IPS-18a (cell line): ENCODE results near the gene SCAMP4.

Experiments used
- H3K27ac ChIP-seq: one replicate; pipeline ENCODE4 v1.5.1; 2013; ENCODE audit warnings: low read length
- H3K27me3 ChIP-seq: one replicate; pipeline ENCODE4 v1.6.1; 2013; ENCODE audit warnings: mild to moderate bottlenecking, low read length; ENCODE audit not compliant: control insufficient read depth, insufficient read depth
- H3K36me3 ChIP-seq: one replicate; pipeline ENCODE4 v1.6.1; 2013; ENCODE audit warnings: low read depth, low read length; ENCODE audit not compliant: control insufficient read depth
- H3K4me1 ChIP-seq: one replicate; pipeline ENCODE4 v1.6.1; 2013; ENCODE audit warnings: low read depth, low read length; ENCODE audit not compliant: control insufficient read depth
- H3K4me3 ChIP-seq: one replicate; pipeline ENCODE4 v1.5.1; 2013; ENCODE audit warnings: low read length
- H3K9ac ChIP-seq: one replicate; pipeline ENCODE4 v1.6.1; 2013; ENCODE audit warnings: mild to moderate bottlenecking, low read length, moderate library complexity
- H3K9me3 ChIP-seq: one replicate; pipeline ENCODE4 v1.6.1; 2013; ENCODE audit warnings: low read depth, low read length; ENCODE audit not compliant: control insufficient read depth

The SCAMP4 gene

DNA sequence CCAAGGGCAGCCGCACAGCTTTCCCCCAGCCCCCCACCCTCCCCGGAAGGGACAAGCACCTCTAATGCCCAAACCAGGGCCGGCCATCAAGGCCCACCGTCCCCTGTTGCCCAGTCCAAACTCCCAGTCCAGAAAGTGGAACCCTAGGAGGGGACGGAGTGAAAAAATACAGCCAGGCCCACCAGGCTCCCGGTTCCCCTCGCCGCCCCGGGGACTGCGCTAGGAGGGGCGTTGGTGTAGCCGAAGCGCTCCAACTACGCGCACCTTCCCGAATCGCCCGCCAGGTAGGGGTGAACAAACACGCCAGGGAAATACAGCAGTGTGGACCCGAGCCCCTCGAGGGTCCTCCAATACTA, 43.2 kb upstream of the SCAMP4 start:
- Histone ChIP-seq H3K27me3 (peaks cover 38% of the 10 kb centered on the region), H3K36me3 (no peaks in the 10 kb centered on the region), H3K27ac (no peak overlapping the region), H3K4me1 (peaks cover 31% of the 10 kb centered on the region), H3K9ac (peak overlapping the region; percentile 52), H3K9me3 (no peaks in the 10 kb centered on the region), H3K4me3 (peak overlapping the region; percentile 73)

DNA sequence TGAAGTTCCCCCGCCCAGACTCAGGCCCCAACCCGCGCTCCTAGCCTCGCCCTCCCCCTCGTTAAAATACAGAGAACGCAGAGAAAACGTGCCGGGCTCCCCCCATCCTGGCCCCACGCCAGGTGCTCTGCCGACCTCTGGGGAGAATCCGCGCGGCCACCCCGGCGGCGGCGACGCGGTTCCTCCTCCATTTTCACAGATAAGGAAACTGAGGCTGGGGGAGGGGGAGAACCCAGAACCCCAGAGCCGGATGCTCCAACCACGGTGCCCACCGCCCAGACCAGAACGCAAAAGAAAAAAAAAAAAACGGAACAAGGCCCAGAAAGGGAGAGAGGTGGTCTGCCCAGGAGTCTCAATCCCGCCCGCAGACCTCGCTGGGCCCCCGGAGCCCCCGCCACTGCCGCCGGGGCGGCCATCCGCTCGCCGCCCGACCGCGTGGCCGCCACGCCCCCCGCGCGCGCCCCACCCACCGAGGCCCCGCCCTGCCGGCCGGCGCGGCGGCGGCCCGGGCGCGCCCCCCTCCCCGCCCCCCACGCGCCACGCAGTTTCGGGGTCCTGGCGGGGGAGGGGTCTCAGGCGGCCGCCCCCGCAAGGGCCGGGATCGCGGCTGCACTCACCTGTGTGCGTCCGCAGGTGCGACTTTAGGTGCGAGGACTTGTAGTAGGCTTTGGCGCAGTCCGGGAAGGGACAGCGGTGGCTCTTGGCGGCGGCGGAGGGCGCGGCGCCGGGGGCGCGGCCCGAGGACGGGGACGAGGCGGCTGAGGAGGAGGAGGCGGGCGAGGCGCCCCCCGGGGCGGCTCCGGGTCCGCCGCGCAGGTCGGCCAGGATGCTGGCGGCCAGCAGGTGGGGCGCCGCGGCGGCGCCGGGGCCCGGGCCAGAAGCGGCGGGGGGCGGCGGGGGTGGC, 42.5 kb upstream of the SCAMP4 start:
- Histone ChIP-seq H3K4me3 (peak overlapping the region; percentile 73), H3K4me1 (peaks cover 31% of the 10 kb centered on the region), H3K27ac (no peak overlapping the region)

DNA sequence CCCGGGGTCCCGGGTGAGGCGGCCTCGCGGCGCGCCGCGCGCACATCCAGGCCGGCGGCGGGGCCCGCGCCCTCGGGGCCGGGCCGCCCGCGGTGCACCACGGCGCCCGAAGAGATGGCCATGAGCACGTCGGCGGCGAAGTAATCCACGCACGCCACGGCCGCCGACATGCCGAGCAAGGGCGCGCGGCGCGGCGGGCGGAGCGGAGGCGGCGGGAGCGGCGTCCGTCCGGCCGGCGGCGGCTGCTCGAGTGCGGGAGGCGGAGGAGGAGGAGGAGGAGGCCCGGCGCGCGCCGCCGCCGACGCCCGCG, 41.9 kb upstream of the SCAMP4 start, which contains the start of gene KLF16:
Gene KLF16 (minus strand): TSS at position 252 of the 310 bp plus-strand sequence. CDS start 82 bp downstream, at position 170.
- peak within 1 kb of the TSS; percentile 76 for H3K4me3 ChIP-seq
- peaks cover 25% of the 10 kb centered on the region for H3K4me1 ChIP-seq
- H3K27me3 ChIP-seq: peaks cover 38% of the 10 kb centered on the region
- H3K9ac ChIP-seq: peak within 1 kb of the TSS; percentile 98
- peak within 1 kb of the TSS; percentile 84 for H3K27ac ChIP-seq
- H3K9me3 ChIP-seq: no peaks in the 10 kb centered on the region
- H3K36me3 ChIP-seq: no peaks in the 10 kb centered on the region

More for the DNA sequence above, 42.5 kb upstream of the SCAMP4 start:
- H3K9ac ChIP-seq: peak overlapping the region; percentile 52
- no peaks in the 10 kb centered on the region for H3K36me3 ChIP-seq
- no peaks in the 10 kb centered on the region for H3K9me3 ChIP-seq
- peaks cover 38% of the 10 kb centered on the region for H3K27me3 ChIP-seq

DNA sequence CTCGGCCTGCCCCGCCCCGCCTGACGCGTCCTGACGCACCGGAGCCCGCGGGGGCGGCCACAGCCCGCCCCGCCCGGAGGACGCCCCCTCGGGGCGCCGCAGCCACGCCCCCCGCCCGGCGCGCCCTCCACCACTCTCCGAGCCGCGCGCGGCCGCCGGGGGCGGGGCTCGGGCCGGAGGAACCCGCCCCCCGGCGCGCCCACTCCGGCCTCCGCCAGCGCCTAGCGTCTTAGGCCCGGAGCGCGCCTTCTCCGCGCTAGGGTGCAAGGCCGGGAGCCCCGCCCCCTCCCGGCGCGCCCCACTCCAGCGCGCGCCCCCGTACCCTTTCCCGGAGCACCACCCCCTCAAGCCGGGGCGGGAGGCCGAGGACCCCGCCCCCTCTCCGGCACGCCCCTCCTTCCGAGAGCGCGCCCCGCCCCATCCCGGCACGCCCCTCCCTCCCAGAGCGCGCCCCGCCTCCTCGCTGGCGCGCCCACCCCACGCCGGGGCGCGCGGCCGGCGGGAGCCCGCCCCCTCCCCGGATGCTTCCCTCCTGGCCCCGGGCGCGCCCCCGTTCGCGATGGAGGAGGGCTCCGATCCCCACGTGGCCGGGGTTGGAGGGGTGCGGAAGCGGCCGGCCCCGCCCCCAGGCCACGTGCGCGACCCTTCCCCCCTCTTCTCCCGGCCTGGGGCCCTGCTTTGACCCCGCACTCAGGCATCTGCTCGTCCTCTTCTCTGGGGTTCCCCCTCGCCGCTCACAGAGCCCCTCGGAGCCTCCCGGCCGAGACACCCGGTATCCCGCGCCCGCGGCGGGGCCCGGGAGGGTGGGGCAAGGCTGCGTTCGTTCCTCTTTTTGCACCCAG, 41.3 kb upstream of the SCAMP4 start:
- H3K4me3 ChIP-seq: peak overlapping the region; percentile 76
- H3K4me1 ChIP-seq: peaks cover 22% of the 10 kb centered on the region
- peak overlapping the region; percentile 98 for H3K9ac ChIP-seq
- H3K9me3 ChIP-seq: no peaks in the 10 kb centered on the region
- H3K27ac ChIP-seq: peak overlapping the region; percentile 84
- peaks cover 33% of the 10 kb centered on the region for H3K27me3 ChIP-seq
- no peaks in the 10 kb centered on the region for H3K36me3 ChIP-seq

DNA sequence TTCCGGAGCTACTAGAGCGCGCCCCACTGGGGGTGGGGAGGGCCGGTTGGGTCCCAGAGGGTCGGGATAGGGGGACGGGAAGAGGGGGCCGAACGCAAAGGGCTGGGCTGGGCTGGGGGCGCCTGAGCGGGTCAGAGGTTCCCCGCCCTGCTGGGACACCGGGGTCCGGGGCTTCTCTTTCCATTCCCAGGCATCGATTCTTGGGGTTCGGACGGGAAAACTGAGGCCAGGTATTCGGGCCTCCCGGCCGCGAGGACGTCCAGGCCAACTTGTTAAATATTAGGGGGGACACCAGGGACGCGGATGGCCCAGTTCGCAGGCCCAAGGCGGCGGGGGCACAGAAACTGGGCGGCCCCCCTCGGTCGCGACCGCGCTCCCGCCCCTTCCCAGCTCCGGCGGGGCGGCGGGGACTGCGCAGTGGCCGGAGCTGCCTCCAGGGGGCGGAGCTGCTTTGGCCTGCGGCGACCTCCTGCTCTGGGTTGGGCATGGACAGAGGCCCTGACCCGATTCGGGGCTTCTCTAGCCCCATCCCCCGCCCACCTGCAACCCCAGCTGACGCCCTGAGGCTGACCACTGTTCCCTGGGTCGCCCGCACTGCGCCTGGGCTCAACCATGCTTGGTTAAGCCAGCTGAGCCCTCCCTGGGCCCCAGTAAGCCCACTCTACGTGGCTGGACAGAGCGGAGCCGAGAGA, 40.6 kb upstream of the SCAMP4 start:
- Histone ChIP-seq H3K36me3 (no peaks in the 10 kb centered on the region), H3K4me1 (peaks cover 16% of the 10 kb centered on the region), H3K27me3 (peaks cover 29% of the 10 kb centered on the region), H3K4me3 (peak overlapping the region; percentile 76), H3K27ac (peak overlapping the region; percentile 84), H3K9me3 (no peaks in the 10 kb centered on the region), H3K9ac (peak overlapping the region; percentile 98)

DNA sequence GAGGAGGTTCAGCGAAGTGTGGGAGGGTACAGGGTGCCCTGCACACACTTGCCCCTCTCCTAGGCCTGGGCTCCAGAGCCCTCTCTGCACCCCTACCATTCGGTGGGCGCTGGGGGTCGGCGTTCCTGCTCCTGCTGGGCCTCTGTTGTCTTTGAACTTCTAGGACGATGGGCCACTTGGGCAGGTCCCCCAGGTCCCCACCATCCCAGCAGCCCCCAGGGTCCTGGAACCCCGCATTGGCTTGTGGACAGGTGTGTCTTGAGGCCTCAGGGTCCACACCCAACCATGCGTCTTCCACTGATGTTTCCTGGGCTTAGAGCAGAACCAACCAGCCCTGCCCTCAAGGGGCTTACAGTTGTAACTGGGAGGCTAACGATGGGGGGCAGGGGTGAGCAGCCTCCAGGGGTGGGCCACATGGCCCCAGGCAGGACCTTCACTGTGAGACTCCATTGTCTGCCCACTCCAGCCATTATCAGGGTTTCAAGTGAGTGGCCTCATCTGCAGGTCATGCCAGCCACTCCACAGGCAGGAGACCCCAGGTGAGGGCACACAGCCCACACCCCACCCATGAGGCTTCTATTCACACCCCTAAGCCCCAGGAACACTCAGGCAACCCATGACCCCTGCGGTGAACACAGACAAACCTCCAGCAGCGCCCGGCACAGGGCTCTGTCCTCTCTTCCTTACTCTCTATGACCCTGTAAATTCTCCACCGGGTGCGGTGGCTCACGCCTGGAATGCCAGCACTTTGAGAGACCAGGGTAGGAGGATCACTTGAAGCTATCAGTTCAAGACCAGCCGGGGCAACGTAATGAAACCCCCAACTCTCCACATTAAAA, 39.8 kb upstream of the SCAMP4 start:
- Histone ChIP-seq H3K4me3 (peak overlapping the region; percentile 76), H3K27ac (no peak overlapping the region), H3K9me3 (no peaks in the 10 kb centered on the region), H3K9ac (peak overlapping the region; percentile 98), H3K36me3 (no peaks in the 10 kb centered on the region), H3K27me3 (peaks cover 21% of the 10 kb centered on the region), H3K4me1 (peaks cover 10% of the 10 kb centered on the region)

DNA sequence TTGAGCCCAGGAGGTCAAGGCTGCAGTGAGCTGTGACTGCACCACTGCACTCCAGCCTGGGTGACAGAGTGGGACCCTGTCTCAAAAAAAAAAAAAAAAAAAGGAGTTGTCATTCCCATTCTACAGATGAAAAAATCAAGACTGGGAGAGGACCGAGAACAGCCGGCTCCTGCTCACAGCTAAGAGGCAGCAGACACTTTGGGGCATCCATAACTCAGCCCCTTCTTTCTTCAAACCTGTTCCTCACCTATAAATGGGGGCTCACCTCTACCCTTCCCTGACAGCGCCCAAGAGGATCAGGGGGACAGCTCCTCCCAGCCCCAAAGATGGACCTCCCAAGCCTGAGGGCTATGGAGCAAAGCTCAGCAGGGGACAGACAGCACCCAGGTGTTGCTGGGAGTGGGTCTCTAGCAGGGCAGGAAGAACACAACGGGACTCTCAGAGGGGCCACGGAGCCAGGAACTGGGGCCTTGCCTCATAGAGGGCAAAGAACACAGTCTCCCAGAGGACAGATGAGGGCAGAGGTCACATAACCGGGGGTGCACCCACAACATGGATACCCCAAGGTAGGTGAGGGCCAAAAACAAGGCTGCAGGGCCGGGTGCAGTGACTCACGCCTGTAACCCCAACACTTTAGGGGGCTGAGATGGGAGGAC, 38.4 kb upstream of the SCAMP4 start:
- Histone ChIP-seq H3K9me3 (no peaks in the 10 kb centered on the region), H3K4me3 (no peak overlapping the region), H3K27ac (no peak overlapping the region), H3K9ac (no peak overlapping the region), H3K36me3 (no peaks in the 10 kb centered on the region), H3K4me1 (no peaks in the 10 kb centered on the region), H3K27me3 (peaks cover 7% of the 10 kb centered on the region)

DNA sequence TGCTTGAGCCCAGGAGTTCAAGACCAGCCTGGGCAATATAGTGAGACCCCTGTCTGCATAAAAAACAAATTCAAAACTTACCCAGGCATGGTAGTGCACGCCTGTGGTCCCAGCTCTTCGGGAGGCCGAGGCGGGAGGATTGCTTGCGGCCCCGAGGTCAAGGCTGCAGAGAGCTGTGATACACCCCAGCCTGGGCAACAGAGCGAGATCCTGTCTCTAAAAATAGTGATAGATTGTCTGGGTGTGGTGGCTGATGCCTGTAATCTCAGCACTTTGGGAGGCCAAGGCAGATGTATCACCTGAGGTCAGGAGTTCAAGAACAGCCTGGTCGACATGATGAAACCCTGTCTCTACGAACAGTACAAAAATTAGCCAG, 37.9 kb upstream of the SCAMP4 start:
- Histone ChIP-seq H3K9me3 (no peaks in the 10 kb centered on the region), H3K9ac (no peak overlapping the region), H3K27me3 (peaks cover 2% of the 10 kb centered on the region), H3K4me1 (no peaks in the 10 kb centered on the region), H3K36me3 (no peaks in the 10 kb centered on the region), H3K27ac (no peak overlapping the region), H3K4me3 (no peak overlapping the region)

DNA sequence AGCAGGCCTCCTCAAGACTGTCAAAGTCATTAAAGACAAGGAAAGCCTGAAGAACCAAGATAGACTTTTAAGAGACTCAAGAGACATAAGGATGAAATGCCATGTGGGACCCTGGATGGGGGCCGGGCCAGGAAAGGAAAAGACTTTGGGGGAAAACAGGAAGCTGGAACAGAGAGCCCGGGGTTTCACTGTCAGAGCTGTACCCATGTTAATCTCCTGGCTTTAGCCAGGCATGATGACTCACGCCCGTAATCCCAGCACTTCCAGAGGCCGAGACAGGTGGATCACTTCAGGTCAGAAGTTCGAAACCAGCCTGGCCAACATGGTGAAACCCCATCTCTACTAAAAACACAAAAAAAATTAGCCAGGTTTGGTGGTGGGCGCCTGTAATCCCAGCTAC, 36.2 kb upstream of the SCAMP4 start:
- Histone ChIP-seq H3K9ac (no peak overlapping the region), H3K27ac (no peak overlapping the region), H3K4me3 (no peak overlapping the region), H3K9me3 (no peaks in the 10 kb centered on the region), H3K36me3 (no peaks in the 10 kb centered on the region), H3K4me1 (peaks cover under 1% of the 10 kb centered on the region), H3K27me3 (no peaks in the 10 kb centered on the region)

DNA sequence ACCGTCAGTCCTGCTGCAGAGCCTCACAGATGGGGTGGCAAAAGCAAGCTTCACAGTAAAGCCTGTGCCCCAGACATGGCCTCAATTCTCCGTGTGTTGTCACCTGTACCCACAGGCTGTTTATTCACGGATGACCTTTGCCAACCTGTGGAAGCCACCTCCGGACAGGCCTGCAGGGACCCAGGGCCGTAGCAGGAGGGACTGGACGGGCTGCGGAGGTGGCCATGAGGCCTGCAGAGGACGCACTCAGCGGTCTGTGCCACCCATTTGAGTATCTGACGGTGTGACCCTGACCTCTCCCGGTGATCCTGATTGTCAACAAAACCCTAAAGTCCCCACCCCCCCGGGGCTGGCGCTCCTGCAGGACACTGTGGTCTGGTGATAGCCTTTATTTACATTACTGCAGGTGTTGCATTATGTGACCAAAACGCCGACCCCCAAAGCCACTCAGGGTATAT, 34.0 kb upstream of the SCAMP4 start:
- H3K9me3 ChIP-seq: no peaks in the 10 kb centered on the region
- no peaks in the 10 kb centered on the region for H3K36me3 ChIP-seq
- no peak overlapping the region for H3K27ac ChIP-seq
- H3K27me3 ChIP-seq: peaks cover 5% of the 10 kb centered on the region
- peaks cover 10% of the 10 kb centered on the region for H3K4me1 ChIP-seq
- no peak overlapping the region for H3K9ac ChIP-seq
- no peak overlapping the region for H3K4me3 ChIP-seq
